DND-41 (cell line): Measurements from ENCODE around the gene SPC24.

ENCODE experiments used
- CTCF ChIP-seq: IDR thresholded peaks from 2 replicates; pipeline ENCODE4 v1.5.1; 2012; ENCODE audit warnings: borderline replicate concordance, low read length, moderate library complexity, mild to moderate bottlenecking; ENCODE audit not compliant: poor library complexity, severe bottlenecking; ENCODE audit errors: extremely low read depth
- EZH2 ChIP-seq: IDR thresholded peaks from 3 replicates; pipeline ENCODE4 v1.6.1; 2012; ENCODE audit warnings: borderline replicate concordance, low read depth, mild to moderate bottlenecking, moderate library complexity, low read length, inconsistent platforms; ENCODE audit not compliant: severe bottlenecking

- TF ChIP-seq EZH2 (no peak), CTCF (no peak)
Measured at GRCh38 chr19:11123114-11123513, 32.5 kb downstream of the SPC24 start.
